ENCODE data around the gene LRRC4C.
"Not testable (repeated sequence)": the region's sequence is repeated elsewhere in the genome, so short reads cannot be mapped to it uniquely, and the experiment has no call there.

The LRRC4C gene

DNA sequence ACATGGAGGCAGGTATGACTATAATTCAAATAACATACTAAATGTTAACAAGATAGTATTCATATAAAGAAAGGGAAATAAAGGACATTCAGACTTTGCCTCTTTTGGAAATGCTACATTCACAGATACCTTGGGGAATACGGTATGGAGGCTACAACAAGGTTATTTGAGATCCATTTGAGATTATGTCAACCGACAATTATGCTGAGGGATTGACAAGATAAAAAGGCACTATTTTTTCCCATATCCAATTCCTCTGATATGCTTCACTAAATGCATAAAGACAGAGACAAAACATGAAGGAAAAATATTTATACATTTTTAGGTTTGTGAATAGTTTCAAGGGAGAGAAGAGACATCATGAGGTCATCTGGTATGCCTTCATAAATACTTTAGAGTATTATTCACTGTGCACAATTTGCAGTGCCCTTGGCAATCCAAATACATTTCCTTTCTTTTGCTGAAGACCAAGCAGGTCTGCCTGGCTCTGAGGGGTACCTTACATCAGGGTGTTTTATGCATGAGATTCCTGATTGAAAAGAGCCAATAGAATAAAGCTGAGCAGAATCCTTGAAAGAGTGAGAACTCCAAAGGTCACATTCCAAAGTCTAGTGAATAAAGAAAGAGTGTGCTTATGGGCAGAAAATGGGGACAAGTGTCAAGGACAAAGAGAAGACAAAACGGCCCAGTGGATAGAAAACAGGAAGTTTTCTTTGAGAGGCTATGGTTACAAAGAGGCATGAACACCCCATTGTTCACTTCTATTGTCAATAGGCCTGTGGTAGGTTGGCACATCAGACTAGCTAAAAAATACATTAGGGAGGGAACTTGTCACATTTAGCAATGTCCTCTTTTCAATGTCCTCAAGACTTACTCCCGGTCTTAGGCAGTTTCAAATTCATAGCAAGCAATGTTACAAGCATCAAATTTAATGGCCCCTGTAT, 455.8 kb downstream of the LRRC4C start:
- no peak for DNase-seq

DNA sequence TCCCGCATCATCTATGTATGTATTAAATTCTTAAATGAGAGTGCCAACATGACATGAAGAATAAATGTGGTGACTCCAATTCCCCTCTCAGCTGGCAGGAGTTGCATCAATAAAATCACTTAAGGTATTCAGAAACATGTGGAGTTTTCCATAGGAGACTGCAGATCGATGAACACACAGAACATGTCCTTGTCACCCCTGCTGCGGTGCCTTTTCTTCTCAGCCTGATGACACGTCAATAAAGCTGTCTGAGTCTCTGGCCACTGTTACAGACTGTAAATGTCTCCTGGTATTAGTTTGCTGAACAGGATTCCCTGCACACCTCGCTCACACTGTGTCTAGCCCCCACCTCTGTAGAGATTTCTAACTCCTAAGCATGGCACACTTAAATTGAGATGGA, 460.5 kb downstream of the LRRC4C start:
- DNase-seq: no peak

DNA sequence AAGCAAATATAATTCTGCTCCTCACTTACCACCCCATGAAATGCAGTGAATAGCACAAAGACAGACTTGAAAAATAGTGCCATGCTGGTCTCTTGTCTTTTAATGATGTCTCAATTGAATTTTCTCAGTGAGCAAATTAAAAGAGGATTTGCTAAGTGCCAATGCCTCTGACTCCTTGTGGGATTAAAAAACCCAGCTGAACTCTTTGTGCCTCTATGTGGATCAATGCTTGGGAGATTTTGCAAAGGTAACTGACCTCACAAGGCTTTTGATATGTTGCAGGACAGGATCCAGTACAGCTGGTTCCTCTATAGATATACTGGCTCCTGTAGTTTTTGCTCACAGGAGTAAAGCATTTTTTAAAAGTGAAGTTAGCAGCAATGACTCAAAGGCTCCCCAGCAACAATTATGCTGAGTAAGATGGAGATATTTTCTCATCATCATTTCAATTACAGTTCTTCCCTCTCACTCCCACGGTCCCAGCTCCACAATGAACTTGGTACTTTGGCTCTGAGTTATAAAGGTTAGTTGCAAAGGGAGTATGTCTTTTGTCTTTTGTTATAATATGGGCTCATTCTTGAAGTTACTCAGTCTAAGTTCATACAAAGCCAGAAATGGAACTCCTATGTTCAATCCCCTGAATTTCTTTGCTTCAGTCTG, 471.5 kb downstream of the LRRC4C start:
- no peak for DNase-seq

DNA sequence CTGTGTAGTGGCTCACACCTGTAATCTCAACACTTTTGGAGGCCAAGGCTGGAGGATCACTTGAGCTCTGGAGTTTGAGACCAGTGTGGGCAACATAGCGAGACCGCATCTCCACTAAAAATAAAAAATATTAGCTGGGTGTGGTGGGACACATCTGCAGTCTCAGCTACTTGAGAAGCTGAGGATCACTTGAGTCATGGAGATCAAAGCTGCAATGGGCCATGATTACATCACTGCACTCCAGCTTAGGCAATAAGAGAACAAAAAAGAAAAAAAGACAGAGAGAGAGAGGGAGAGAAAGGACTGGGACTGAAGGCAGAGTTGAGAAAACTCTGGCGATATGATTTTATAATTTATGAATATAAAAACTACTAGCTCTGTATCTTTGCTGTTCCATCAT, 473.1 kb downstream of the LRRC4C start:
- DNase-seq: no peak

DNA sequence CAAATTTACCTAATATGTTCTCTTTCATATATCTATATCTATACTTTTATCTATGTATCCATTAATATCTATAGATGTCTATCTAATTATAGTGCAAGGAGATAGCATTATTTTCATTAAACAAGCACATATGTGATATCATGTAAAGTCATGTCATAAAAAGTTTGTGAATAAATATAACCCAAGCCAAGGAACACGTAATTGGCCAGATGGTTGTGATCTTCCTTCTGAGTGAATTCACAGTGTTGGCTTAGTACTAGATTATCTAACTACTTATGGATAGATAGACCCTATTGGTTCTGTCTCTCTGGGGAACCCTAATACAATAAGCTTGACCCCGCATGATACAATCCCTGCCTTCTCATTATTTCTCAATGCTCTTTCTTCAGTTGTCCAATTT, 484.4 kb downstream of the LRRC4C start:
- no peak for DNase-seq

DNA sequence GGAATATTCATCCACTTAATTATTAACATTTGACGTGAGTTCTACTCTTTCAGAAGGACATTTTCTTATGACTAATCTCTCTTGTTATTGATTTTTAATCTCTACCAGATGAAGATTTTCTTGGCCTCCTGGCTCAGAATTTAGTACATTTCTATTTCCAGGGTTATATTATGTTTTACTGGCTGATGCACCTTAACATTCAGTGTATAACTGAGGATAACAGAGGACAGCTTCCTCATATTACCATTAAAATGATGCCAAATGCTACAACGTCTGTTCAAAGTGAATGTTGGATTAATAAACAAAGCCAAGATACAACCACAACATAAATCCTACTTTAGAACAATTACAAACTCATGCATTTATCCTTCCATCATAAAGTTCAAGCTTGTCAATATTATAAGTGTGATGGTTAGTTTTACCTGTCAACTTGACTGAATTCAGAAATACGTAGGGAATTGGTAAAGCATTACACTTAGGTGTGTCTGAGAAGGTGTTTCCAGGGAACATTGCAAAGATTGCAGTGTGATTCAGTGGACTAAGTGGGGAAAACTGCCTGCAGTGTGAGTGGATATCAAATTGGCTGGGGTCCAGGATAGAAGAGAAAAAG, 485.2 kb downstream of the LRRC4C start:
- DNase-seq: no peak

DNA sequence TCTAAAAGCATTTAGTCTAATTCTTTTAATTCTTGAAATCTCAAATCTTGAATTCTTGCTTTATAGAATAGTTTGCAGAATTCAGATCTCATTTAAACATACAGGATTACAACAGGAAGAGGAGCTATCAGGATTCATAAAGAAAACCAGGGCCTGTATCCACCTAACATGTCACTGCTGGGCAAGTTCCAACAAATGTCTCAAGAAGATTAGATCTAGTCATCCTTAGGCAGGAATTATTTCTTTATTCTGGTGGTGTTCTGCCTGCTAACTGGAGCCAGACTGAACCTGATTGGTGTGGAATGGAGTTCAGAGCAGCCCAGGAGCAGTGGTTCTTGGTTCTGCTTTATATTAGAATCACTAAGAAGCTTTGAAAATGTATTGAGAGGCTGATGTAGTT, 500.7 kb downstream of the LRRC4C start:
- no peak for DNase-seq

DNA sequence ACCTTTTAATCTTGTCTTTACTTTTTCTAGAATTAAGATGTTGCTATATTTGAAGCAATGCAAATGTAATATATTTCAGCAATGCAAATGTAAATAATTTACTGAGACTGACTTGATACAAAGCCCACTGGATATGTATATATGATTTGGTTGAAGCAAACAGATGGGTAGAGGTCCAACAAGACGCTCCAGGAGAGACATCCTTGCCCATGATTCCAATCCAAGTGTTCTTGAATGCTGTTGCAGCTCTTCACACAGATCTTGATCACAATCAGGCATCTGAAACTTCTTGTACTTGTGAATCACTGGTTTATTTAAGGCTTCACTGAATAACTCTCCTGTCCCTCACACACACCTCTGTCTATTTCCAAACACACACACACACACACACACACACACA, 507.0 kb downstream of the LRRC4C start:
- DNase-seq: no peak

DNA sequence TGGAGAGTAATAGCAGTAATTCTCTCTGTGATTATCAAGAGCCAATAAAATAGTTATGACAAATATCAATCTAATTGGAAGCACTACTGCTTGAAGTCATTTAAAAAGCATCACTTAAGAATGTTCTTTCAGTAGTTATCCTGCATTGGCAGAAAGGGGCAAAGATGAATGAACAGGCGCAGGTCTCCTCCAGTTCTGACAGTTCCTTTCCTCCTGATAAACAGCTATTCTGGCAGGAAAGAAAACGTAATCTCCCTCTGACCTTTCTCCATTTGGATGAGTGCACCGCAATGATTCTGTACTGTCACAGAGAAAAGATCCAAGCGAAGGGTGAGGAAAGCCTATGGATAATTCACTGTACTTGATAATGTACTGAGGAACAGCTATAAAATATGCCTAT, 521.5 kb downstream of the LRRC4C start:
- no peak for DNase-seq

DNA sequence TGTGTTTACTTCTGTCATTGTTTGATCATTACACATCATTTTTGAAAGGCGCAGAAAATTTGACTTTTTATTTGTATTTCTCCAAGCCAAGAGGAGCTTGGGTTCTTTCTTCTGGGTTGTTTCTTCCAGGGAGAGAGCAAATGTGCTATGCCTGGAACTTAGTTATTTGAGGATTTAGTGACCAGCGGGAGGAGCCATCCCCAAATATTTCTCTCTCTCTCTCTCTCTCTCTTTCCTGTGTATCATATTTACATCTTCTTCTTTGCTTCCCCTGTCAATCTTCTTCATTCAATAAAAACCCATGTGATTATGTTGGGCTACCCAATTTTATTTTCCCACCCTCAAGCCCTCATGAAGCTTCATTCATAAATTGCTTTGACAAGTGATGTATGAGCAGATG, 534.5 kb downstream of the LRRC4C start:
- DNase-seq: no peak

DNA sequence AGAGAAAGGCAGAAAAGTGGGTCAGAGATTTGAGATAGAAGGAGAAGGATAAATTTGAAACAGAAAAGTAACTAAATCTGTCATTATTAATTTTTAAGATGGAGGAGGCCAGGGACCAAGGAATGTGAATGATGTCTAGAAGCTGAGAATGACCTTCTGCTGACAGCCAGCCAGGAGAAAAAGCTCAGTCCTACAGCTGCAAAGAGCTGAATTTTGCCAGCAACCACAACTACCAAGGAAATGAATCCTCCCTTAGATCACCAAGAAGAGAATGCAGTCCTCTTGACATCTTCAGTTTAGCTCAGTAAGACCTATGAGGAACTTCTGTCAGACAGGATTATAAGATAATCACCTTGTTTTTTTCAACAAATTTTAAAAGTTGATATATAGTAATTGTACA, 538.2 kb downstream of the LRRC4C start:
- DNase-seq: no peak

DNA sequence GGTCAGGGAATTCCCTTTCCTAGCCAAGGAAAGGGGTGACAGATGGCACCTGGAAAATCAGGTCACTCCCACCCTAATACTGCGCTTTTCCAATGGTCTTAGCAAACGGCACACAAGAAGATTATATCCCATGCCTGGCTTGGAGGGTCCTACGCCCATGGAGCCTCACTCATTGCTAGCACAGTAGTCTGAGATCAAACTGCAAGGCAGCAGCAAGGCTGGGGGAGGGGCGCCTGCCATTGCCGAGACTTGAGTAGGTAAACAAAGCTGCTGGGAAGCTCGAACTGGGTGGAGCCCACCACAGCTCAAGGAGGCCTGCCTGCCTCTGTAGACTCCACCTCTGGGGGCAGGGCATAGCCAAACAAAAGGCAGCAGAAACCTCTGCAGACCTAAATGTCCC, 548.7 kb downstream of the LRRC4C start:
- DNase-seq: not testable (repeated sequence)

DNA sequence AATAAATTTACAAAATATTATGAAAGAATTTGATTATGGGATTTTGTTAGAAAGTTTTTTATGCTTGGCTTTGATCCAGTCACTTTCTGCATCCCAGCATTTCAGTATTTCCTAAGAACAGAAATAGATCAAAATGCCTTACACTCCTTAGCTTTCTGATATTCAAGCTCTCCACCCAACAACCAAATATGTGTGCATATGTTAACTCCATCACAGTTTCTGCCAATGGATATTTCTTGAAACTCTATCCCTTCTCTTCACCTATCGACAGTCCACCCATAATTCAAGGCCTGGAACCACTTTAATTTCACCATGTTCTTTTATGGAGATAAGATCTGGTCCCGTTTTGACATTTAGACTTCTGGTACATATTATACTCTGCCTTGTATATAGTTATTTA, 565.0 kb downstream of the LRRC4C start:
- no peak for DNase-seq

DNA sequence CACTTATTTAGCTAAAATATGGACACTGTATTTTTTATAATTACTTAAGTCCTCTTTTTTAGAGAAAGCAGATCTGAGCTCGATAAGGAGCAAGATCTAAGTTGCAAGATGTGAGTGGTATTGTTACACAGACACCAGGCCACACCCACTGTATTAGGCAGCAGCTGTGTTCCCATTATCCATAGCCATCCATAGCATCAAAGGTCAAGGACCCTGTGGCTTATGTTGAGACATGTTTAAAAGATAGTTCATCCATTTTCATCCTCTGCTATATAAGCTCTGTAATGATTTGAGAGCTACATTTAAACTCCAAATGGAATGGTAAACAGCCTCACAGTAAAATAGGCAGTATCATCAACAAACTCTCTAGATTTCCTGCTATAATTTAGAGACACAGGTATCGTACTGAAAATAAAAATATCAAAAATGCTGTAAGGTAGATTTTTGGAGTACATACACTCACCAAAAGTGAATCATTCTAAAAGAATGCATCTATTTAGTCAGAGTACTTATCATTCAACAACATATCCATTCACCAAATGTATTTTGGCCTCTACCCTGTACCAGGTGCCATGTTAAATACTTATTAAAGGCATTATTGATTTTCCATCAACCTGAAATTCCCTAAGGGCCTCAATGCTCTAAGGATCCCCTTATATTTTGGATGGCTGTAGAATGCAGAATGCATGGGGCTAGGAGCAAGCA, 574.0 kb downstream of the LRRC4C start:
- no peak for DNase-seq

DNA sequence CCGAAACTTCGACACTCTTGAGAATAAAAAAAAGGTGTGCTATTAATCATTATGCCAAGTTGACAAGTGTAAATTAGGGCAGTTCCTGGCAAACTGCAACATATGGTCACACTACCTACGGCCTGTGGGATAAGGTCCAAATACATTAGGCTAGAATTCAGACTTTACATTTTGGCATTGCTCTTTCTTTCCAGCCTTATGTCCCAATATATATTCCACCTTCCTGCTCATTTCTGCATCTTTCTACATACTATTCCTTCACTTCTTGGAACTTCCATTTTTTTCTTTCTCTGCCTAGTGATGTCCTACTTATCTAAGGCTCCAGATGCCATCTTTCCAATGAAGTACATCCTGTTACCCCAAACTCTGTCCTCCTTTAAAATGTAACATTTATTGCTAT, 577.2 kb downstream of the LRRC4C start:
- no peak for DNase-seq

DNA sequence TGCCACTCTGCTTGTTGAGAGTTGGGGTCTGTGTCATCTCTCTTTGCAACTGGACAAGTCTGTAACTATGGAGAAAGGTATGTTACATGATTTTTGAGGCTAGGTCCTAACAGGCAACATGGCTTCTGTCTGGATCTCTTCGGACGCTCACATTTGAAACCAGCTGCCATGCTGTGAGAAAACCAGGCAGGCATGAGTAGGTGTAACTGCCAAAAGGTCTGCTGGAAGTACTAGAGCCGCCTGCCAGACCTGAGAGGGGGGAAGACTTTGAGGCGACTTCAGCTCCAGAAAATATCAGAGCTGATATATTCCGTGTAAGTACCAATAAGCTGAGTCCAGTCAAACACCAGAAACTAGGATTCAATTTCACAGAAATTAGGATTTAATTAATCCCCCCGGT, 579.5 kb downstream of the LRRC4C start:
- DNase-seq: no peak

DNA sequence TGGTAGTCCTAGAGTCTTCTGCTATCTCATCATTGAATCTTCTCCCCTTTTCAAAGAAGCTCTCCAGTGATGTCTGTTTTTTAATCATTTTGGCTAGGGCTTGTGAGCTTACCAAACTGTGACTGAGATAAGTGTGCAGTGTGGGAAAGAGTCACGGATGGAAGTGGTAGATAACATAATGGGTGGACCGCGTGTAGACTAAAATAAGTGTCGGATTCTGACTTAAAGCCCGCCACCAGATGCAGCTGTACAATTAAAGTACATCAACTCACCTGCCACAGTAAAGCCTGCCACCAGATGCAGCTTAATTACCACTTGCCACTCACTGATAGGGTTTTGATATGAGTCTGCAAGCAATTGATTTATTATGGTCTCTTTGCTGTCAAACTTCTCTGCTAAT, 581.5 kb downstream of the LRRC4C start:
- DNase-seq: no peak

DNA sequence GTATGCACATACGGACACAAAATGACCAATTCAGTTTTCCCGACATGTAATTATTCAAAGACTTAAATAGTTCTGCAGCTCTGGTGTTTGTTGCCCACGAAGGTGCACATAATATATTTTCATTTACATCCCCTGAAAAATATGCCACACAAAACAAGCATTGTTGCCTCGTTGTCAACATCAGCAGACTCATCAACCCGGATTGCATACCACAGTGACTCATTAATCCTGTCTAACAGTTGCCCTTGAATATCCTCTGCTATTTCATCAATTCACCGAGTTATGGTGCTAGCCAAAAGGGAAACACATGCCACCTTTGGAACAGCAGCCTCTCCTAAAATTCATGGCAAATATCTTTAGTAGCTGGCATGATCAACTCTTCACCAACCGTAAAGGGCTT, 582.2 kb downstream of the LRRC4C start:
- DNase-seq: no peak

DNA sequence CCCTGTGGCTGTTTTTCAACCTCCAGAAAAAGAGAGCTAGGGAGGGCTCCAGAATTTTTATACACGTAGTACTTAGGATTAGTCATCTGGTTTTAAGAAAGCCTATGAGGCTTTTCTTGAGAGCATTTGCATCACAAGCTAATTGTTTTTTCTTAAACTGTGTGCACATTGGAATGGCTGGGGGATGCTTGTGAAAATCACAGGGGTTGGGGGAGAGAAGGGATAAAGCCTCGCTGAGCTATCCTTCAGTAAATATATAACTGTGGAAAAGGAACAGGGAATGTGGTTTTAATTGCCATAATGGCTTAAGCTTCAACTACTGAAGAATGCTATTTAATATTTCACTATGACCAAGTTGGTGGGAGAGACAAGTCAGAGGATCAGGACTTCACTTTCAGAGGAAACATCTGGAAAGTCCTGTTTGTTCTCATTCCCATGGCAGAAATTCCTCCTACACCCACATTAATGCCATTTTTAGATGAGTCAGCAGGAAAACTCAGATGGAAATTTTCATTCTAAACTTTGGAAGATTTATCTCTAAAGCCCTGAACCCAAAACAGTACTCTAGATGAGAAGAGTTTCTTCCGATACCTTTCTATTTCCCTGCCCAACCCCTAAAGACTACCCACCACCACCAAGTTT, 591.3 kb downstream of the LRRC4C start:
- DNase-seq: no peak

DNA sequence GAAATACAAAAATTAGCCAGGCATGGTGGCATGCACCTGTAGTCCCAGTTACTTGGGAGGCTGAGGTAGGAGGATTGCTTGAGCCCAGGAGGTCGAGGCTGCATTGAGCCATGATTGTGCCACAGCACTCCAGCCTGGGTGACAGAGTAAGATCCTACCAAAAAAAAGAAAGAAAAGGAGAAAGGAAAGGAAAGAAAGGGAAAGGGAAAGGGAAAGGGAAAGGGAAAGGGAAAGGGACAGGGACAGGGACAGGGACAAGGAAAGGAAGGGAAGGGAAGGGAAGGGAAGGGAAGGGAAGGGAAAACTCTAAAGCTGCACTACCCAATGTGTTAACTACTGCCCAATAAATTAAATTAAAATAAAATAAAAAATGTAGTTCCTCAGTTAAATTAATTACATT, 601.7 kb downstream of the LRRC4C start:
- DNase-seq: not testable (repeated sequence)

DNA sequence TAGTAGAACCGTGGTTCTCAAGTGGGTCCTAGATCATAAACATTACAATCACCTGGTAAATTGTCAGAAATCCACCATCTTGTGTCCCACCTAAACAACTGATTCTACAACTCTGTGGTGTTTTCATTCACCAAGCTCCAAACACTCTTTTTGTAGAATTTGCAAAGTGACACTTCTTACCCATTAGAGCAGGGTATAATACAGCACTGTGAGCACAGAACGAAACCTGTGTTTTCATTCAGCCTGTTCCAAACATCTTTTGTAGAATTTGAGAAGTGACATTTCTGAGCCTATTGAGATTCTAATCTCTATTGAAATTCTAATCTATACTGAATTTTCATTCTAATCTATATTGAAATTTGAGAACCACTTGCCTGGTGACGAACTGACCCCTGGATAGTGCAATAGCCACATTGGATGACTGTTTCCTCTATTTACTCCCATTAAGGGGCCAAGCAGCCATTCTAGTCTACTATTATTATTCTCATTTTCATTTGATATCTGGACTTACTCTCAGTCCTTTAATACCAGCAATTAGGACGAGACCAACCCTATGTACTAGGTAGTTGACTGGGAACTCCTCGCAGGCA, 616.6 kb downstream of the LRRC4C start:
- DNase-seq: no peak

DNA sequence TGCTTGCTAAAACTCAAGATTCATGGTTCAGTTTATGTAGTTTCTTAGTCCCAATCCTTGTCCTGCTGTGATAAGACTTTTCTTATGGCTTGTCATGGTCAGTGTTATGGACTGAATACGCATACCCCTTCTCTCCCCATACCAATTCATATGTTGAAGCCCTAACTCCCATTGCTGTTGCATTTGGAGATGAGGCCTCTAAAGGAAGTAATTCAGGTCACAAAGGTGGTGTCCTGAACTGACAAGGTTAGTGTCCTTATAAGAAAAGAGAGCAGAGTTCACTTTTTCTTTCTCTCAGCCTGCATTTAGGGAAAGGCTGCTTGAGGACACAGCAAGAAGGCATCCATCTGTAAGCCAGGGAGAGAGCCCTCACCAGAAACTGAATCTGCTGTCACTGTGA, 618.2 kb downstream of the LRRC4C start:
- no peak for DNase-seq
